Gastroesophageal sphincter (tissue), 4 donors: ENCODE data around the gene AFAP1. TPM values are rescaled to one million over a fixed set of nuclear protein-coding genes. Genes with fewer than 3 reads are reported as not detected.

Experiments used
- ATAC-seq: fragments of 150-250 bp; one replicate; pipeline ENCODE4 v1.9.1; 2016; ENCODE audit warnings: mild to moderate bottlenecking, moderate library complexity
- H3K27ac ChIP-seq, 4 donors: fragments of 200-600 bp; sonication (generic) in 3 of 4; 1 replicate in 3 of 4; 2 replicates in 1 of 4; pipeline ENCODE4 v1.5.1; 2016 to 2019
- H3K27me3 ChIP-seq: fragments of 200-600 bp; sonication (generic); one replicate; pipeline ENCODE4 v1.5.1; 2019
- H3K36me3 ChIP-seq, 2 donors: fragments of 200-600 bp; sonication (generic); one replicate each; pipeline ENCODE4 v1.5.1; 2019; ENCODE audit warnings: control low read depth in 1 of 2
- H3K4me1 ChIP-seq, 3 donors: fragments of 200-600 bp; sonication (generic); 1 replicate in 2 of 3; 2 replicates in 1 of 3; pipeline ENCODE4 v1.5.1; 2016 to 2019; ENCODE audit warnings: control low read depth in 2 of 3
- H3K4me3 ChIP-seq, 2 donors: fragments of 200-600 bp; sonication (generic); one replicate each; pipeline ENCODE4 v1.5.1; 2019; ENCODE audit warnings: mild to moderate bottlenecking in 1 of 2, moderate library complexity in 1 of 2
- H3K9me3 ChIP-seq, 3 donors: fragments of 200-600 bp; sonication (generic); one replicate each; pipeline ENCODE4 v1.5.1; 2017 to 2019; ENCODE audit warnings: control low read depth in 2 of 3
- EP300 ChIP-seq: sonication (generic); formaldehyde crosslinking; IDR thresholded peaks from one replicate; pipeline ENCODE4 v1.6.1; 2017; ENCODE audit warnings: antibody characterized with exemption, mild to moderate bottlenecking
- POLR2A ChIP-seq, 2 donors: fragments of 450-650 bp; IDR thresholded peaks; one replicate each; pipeline ENCODE4 v1.6.1; 2017; ENCODE audit warnings: antibody characterized with exemption in 2 of 2, mild to moderate bottlenecking in 2 of 2, moderate library complexity in 1 of 2
- POLR2AphosphoS5 ChIP-seq: sonication (generic); formaldehyde crosslinking; IDR thresholded peaks from one replicate; pipeline ENCODE4 v1.6.1; 2017; ENCODE audit warnings: antibody characterized with exemption
- WGBS, 2 donors: methylation state at CpG; one replicate each; pipeline ENCODE4 v1.1.5; 2018; ENCODE audit warnings: low coverage in 1 of 2; 5-methylcytosine and 5-hydroxymethylcytosine counted together
- total RNA-seq, 4 donors: library from RNA; depleted of rRNA; stranded (reverse); fragments of >200 nt; gene quantifications; one replicate each; pipeline ENCODE4 v1.1.0, GENCODE V29; 2016
- TF ChIP-seq, protein P1 (sequence below), 4 experiments: fragments of 200-600 bp in 2 of 4; fragments of 450-650 bp in 2 of 4; sonication (generic) in 1 of 4; IDR thresholded peaks; one replicate each; pipeline ENCODE4 v1.5.1; 2017 to 2019; ENCODE audit warnings: antibody characterized with exemption in 4 of 4, mild to moderate bottlenecking in 2 of 4, moderate library complexity in 2 of 4

AFAP1 gene
- total RNA-seq, 4 donors from 2014 or later: 32.0 to 79.7 (median 48.1) TPM

DNA sequence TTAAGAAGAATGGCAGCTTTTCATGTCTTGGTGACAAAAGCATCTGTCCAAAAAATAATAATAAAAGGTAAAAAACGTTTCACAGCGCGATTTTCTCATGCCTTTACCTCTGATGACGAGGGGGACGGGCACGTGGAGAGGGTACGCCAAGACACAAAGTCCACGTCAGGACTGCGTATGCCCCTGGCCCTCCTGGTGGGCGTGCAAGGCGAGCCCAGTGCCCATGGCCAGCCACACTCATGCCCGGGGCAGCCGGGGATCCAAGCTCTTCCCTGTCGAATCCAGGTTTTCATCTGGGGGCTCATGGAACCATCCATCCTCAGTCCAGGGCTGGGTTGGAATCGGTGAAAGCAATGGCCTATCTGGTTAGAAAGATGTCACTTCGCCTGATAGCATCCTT is 176.6 kb downstream of the AFAP1 start:
- no peak for ATAC-seq
- TF ChIP-seq POLR2A (IDR thresholded peaks at IDR 0.05) (no peak), EP300 (no peak), POLR2AphosphoS5 (no peak)
- TF ChIP-seq, protein P1, sequence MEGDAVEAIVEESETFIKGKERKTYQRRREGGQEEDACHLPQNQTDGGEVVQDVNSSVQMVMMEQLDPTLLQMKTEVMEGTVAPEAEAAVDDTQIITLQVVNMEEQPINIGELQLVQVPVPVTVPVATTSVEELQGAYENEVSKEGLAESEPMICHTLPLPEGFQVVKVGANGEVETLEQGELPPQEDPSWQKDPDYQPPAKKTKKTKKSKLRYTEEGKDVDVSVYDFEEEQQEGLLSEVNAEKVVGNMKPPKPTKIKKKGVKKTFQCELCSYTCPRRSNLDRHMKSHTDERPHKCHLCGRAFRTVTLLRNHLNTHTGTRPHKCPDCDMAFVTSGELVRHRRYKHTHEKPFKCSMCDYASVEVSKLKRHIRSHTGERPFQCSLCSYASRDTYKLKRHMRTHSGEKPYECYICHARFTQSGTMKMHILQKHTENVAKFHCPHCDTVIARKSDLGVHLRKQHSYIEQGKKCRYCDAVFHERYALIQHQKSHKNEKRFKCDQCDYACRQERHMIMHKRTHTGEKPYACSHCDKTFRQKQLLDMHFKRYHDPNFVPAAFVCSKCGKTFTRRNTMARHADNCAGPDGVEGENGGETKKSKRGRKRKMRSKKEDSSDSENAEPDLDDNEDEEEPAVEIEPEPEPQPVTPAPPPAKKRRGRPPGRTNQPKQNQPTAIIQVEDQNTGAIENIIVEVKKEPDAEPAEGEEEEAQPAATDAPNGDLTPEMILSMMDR (IDR thresholded peaks at IDR 0.05): no peak

DNA sequence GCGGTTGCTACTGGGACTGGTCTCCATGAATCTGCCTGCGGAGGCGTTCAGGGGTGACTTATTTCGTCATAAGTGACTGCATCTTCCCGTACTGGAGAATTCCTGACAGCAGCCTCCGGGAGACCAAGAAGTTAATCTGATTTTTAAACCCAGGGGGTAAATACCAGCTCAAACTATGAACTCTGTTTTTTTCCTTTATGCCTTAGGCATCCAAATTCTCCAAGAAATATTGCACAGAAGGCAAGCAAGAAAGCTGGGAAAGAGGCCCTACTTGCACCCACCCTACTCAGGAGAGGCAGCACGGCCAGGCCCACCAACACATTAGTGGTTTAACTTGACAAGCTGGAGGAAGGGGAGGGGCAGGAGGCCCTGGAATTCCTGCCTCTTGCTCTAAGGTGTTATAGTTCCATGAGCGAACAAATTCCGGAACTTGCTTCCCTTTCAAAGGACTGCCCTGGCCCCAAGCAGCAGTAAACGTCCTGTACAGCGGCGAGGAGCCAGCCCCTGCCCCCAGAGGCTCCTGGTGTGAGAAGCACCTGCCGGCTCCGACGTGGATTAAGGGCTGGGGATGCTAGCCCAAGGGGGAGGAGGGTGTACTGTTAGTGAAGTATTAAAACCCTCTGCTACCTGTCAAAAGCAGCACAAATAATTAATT is 177.2 kb downstream of the AFAP1 start:
- no peak for ATAC-seq
- peak overlapping the region; percentile 54 to 79 (median 67) for H3K27ac ChIP-seq

More for the DNA sequence above, 176.6 kb downstream of the AFAP1 start:
- no peak overlapping the region for H3K4me3 ChIP-seq
- WGBS, 2 donors: 78 to 85% methylated on average over 7 to 16 of the region's 16 CpGs
- peak overlapping the region in 1 of 4 donors; percentile 79 for H3K27ac ChIP-seq
- no peaks in the 10 kb centered on the region for H3K27me3 ChIP-seq
- no peaks in the 10 kb centered on the region for H3K9me3 ChIP-seq
- peaks cover 0 to 45% (median 3%) of the 10 kb centered on the region in 3 donors for H3K4me1 ChIP-seq
- H3K36me3 ChIP-seq: peaks cover 0 to 73% of the 10 kb centered on the region in 2 donors

DNA sequence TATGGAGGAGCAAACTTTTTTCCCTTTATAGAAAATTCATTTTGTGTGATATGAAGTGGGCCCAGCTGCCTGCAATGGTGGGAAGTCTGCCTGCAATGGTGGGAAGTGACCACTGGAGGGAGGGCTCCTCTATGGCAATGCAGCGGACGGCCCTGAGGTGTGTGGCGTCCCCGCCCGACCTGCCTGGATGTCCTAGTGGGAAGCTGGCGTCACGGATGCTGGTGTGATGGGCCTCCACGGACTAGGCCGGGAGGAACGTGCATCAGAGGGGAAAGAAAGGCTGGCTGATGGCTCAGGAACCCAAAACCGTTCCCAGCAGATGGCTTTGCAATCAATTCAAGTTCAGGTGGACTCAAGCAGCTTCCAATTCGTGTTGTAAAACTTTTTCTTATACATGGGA is 177.9 kb downstream of the AFAP1 start:
- 6 to 45% methylated on average over 3 to 6 of the region's 12 CpGs for WGBS, 2 donors
- no peaks in the 10 kb centered on the region for H3K27me3 ChIP-seq
- peaks cover 0 to 59% of the 10 kb centered on the region in 2 donors for H3K36me3 ChIP-seq
- H3K4me1 ChIP-seq: peaks cover 0 to 50% (median 6%) of the 10 kb centered on the region in 3 donors
- peak; percentile 48 for TF ChIP-seq POLR2AphosphoS5
- no peak for TF ChIP-seq POLR2A (IDR thresholded peaks at IDR 0.05)
- TF ChIP-seq, protein P1 (IDR thresholded peaks at IDR 0.05): peak in 3 of 4 experiments; percentile 89 to 93 (median 91)
- peak; percentile 93 for ATAC-seq
- H3K27ac ChIP-seq: peak overlapping the region; percentile 54 to 79 (median 67)
- no peak overlapping the region for H3K4me3 ChIP-seq
- H3K9me3 ChIP-seq: no peaks in the 10 kb centered on the region

More for the DNA sequence above, 177.2 kb downstream of the AFAP1 start:
- Histone ChIP-seq H3K9me3 (no peaks in the 10 kb centered on the region), H3K36me3 (peaks cover 0 to 67% of the 10 kb centered on the region in 2 donors), H3K4me1 (peaks cover 0 to 50% (median 7%) of the 10 kb centered on the region in 3 donors), H3K27me3 (no peaks in the 10 kb centered on the region), H3K4me3 (no peak overlapping the region)
- TF ChIP-seq, protein P1 (IDR thresholded peaks at IDR 0.05): no peak
- no peak for TF ChIP-seq EP300
- no peak for TF ChIP-seq POLR2AphosphoS5
- no peak for TF ChIP-seq POLR2A (IDR thresholded peaks at IDR 0.05)
- WGBS, 2 donors: 70 to 91% methylated on average over 6 to 8 of the region's 15 CpGs

- Histone ChIP-seq H3K27ac (peak overlapping the region in 2 of 4 donors; percentile 74 to 79), H3K27me3 (no peaks in the 10 kb centered on the region), H3K4me1 (peaks cover 0 to 47% (median 6%) of the 10 kb centered on the region in 3 donors), H3K9me3 (no peaks in the 10 kb centered on the region), H3K4me3 (no peak overlapping the region), H3K36me3 (peaks cover 0 to 55% of the 10 kb centered on the region in 2 donors)
- 40 to 70% methylated on average over 3 of the region's 11 CpGs for WGBS, 2 donors
- TF ChIP-seq POLR2A (IDR thresholded peaks at IDR 0.05): no peak
- TF ChIP-seq POLR2AphosphoS5: no peak
- TF ChIP-seq, protein P1 (IDR thresholded peaks at IDR 0.05): no peak
- TF ChIP-seq EP300: no peak
- ATAC-seq: no peak
These were observed 178.3 kb downstream of the AFAP1 start for GRCh38 chr4:7761312-7761711.

GRCh38 chr4:7760706-7761105 is 179.0 kb downstream of the AFAP1 start:
- TF ChIP-seq POLR2AphosphoS5 (no peak), POLR2A (IDR thresholded peaks at IDR 0.05) (no peak), EP300 (no peak)
- TF ChIP-seq, protein P1 (IDR thresholded peaks at IDR 0.05): no peak
- Histone ChIP-seq H3K36me3 (peaks cover 0 to 49% of the 10 kb centered on the region in 2 donors), H3K9me3 (no peaks in the 10 kb centered on the region), H3K4me3 (no peak overlapping the region), H3K4me1 (peaks cover 0 to 42% (median 6%) of the 10 kb centered on the region in 3 donors), H3K27me3 (no peaks in the 10 kb centered on the region), H3K27ac (peak overlapping the region in 3 of 4 donors; percentile 36 to 79 (median 53))
- no peak for ATAC-seq
- WGBS, 2 donors: 79 to 83% methylated on average over 11 of the region's 16 CpGs
